HL-60 (cell line): Measurements from ENCODE around the gene ZNF609.

Source experiments
- CTCF ChIP-seq: IDR thresholded peaks from one replicate; pipeline ENCODE4 v1.5.1; 2011; ENCODE audit warnings: low read length, control low read depth, inconsistent platforms; ENCODE audit not compliant: insufficient read depth
- POLR2AphosphoS5 ChIP-seq: IDR thresholded peaks from 2 replicates; pipeline ENCODE4 v1.6.1; 2012; ENCODE audit warnings: low read depth
- TF ChIP-seq, protein P1 (sequence below): IDR thresholded peaks from 2 replicates; pipeline ENCODE4 v1.6.1; 2012; ENCODE audit warnings: low read depth; ENCODE audit not compliant: insufficient replicate concordance

GRCh38 chr15:64460206-64460723, at the start of gene ZNF609:
- TF ChIP-seq POLR2AphosphoS5: peak; percentile 58
- no peak for TF ChIP-seq CTCF
- TF ChIP-seq, protein P1, sequence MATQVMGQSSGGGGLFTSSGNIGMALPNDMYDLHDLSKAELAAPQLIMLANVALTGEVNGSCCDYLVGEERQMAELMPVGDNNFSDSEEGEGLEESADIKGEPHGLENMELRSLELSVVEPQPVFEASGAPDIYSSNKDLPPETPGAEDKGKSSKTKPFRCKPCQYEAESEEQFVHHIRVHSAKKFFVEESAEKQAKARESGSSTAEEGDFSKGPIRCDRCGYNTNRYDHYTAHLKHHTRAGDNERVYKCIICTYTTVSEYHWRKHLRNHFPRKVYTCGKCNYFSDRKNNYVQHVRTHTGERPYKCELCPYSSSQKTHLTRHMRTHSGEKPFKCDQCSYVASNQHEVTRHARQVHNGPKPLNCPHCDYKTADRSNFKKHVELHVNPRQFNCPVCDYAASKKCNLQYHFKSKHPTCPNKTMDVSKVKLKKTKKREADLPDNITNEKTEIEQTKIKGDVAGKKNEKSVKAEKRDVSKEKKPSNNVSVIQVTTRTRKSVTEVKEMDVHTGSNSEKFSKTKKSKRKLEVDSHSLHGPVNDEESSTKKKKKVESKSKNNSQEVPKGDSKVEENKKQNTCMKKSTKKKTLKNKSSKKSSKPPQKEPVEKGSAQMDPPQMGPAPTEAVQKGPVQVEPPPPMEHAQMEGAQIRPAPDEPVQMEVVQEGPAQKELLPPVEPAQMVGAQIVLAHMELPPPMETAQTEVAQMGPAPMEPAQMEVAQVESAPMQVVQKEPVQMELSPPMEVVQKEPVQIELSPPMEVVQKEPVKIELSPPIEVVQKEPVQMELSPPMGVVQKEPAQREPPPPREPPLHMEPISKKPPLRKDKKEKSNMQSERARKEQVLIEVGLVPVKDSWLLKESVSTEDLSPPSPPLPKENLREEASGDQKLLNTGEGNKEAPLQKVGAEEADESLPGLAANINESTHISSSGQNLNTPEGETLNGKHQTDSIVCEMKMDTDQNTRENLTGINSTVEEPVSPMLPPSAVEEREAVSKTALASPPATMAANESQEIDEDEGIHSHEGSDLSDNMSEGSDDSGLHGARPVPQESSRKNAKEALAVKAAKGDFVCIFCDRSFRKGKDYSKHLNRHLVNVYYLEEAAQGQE: peak; percentile 61
